HFFc6 (cell line): ENCODE measurements around the gene MAEA. TPM values are rescaled to one million over a fixed set of nuclear protein-coding genes. Genes with fewer than 3 reads are reported as not detected.
"Not testable (repeated sequence)": the region's sequence is repeated elsewhere in the genome, so short reads cannot be mapped to it uniquely, and the experiment has no call there.

Experiments
- DNase-seq: peaks from one replicate; pipeline ENCODE4 v3.0.0-alpha.2; 2018
- H3K27ac Mint-ChIP-seq: 2 replicates; pipeline ENCODE4 v1.8.0; 2020; ENCODE audit warnings: mild to moderate bottlenecking, mixed read lengths
- H3K27me3 Mint-ChIP-seq: 2 replicates; pipeline ENCODE4 v1.8.0; 2021; ENCODE audit warnings: mild to moderate bottlenecking, moderate library complexity, mixed read lengths; ENCODE audit not compliant: insufficient read depth
- H3K36me3 Mint-ChIP-seq: 2 replicates; pipeline ENCODE4 v1.8.0; 2021; ENCODE audit warnings: low read depth, mixed read lengths
- H3K4me1 Mint-ChIP-seq: 2 replicates; pipeline ENCODE4 v1.8.0; 2020; ENCODE audit warnings: low read depth, mixed read lengths
- H3K4me3 Mint-ChIP-seq: 2 replicates; pipeline ENCODE4 v1.8.0; 2020; ENCODE audit warnings: mild to moderate bottlenecking, moderate library complexity, mixed read lengths
- H3K9me3 Mint-ChIP-seq: 2 replicates; pipeline ENCODE4 v1.8.0; 2020; ENCODE audit warnings: mild to moderate bottlenecking, mixed read lengths
- CTCF ChIP-seq: fragments of 200-600 bp; sonication (generic); IDR thresholded peaks from 2 replicates; pipeline ENCODE4 v1.5.0; 2021; ENCODE audit warnings: antibody characterized with exemption, mild to moderate bottlenecking
- total RNA-seq, 6 experiments: library from RNA; stranded (reverse); fragmentation: NEBNext Ultra II Directional; extraction: Animal tissue kit (Norgen Biotek cat#: 25700); gene quantifications; 2 replicates in 1 of 6; 3 replicates in 5 of 6; pipeline ENCODE4 v1.2.3, GENCODE V29; 2021

MAEA gene
- total RNA-seq, 6 experiments from 2014 or later, result 56.0 to 65.4 (median 60.6) TPM

GRCh38 chr4:1329408-1330371 is 40.0 kb downstream of the MAEA start:
- H3K4me1 Mint-ChIP-seq, result no peaks in the 10 kb centered on the region
- H3K27ac Mint-ChIP-seq, result no peak overlapping the region
- no peak overlapping the region for H3K4me3 Mint-ChIP-seq
- no peak for DNase-seq
- TF ChIP-seq CTCF, result no peak
- peaks cover 11% of the 10 kb centered on the region for H3K36me3 Mint-ChIP-seq
- H3K27me3 Mint-ChIP-seq, result no peaks in the 10 kb centered on the region; the same call in none of the 2 replicates
- H3K9me3 Mint-ChIP-seq, result no peaks in the 10 kb centered on the region

GRCh38 chr4:1330761-1331590 is 41.3 kb downstream of the MAEA start:
- Mint-ChIP-seq H3K27ac (no peak overlapping the region), H3K4me3 (no peak overlapping the region), H3K27me3 (no peaks in the 10 kb centered on the region; the same call in none of the 2 replicates), H3K4me1 (no peaks in the 10 kb centered on the region), H3K36me3 (peaks cover 18% of the 10 kb centered on the region), H3K9me3 (peaks cover 5% of the 10 kb centered on the region)
- no peak for TF ChIP-seq CTCF
- no peak for DNase-seq

- H3K4me3 Mint-ChIP-seq, result no peak overlapping the region
Measured at GRCh38 chr4:1331591-1332353, 42.1 kb downstream of the MAEA start.

GRCh38 chr4:1332686-1333085 is 43.0 kb downstream of the MAEA start:
- DNase-seq, result no peak
- H3K4me1 Mint-ChIP-seq, result peaks cover 8% of the 10 kb centered on the region
- no peaks in the 10 kb centered on the region; the same call in none of the 2 replicates for H3K27me3 Mint-ChIP-seq
- H3K9me3 Mint-ChIP-seq, result peaks cover 10% of the 10 kb centered on the region
- no peak for TF ChIP-seq CTCF
- H3K36me3 Mint-ChIP-seq, result peaks cover 35% of the 10 kb centered on the region
- no peak overlapping the region for H3K27ac Mint-ChIP-seq
- H3K4me3 Mint-ChIP-seq, result no peak overlapping the region

More at GRCh38 chr4:1331591-1332353, 42.1 kb downstream of the MAEA start:
- DNase-seq, result no peak
- Mint-ChIP-seq H3K36me3 (peaks cover 26% of the 10 kb centered on the region), H3K27ac (no peak overlapping the region), H3K27me3 (no peaks in the 10 kb centered on the region; the same call in none of the 2 replicates), H3K9me3 (peaks cover 10% of the 10 kb centered on the region), H3K4me1 (no peaks in the 10 kb centered on the region)
- no peak for TF ChIP-seq CTCF

GRCh38 chr4:1333256-1333655 is 43.6 kb downstream of the MAEA start:
- Mint-ChIP-seq H3K4me1 (peaks cover 12% of the 10 kb centered on the region), H3K36me3 (peaks cover 39% of the 10 kb centered on the region), H3K4me3 (no peak overlapping the region), H3K9me3 (peaks cover 10% of the 10 kb centered on the region), H3K27me3 (no peaks in the 10 kb centered on the region; the same call in none of the 2 replicates), H3K27ac (no peak overlapping the region)
- DNase-seq, result no peak
- TF ChIP-seq CTCF, result no peak

GRCh38 chr4:1333851-1334578 is 44.3 kb downstream of the MAEA start:
- H3K27me3 Mint-ChIP-seq, H3K4me3 Mint-ChIP-seq, DNase-seq, H3K27ac Mint-ChIP-seq: not testable (repeated sequence)
- Mint-ChIP-seq H3K4me1 (peaks cover 12% of the 10 kb centered on the region), H3K36me3 (peaks cover 43% of the 10 kb centered on the region), H3K9me3 (peaks cover 10% of the 10 kb centered on the region)
